RPMI7951 (cell line): ENCODE data around the gene DHX40. TPM values are rescaled to one million over a fixed set of nuclear protein-coding genes. Genes with fewer than 3 reads are reported as not detected.
"Not testable (repeated sequence)": the region's sequence is repeated elsewhere in the genome, so short reads cannot be mapped to it uniquely, and the experiment has no call there.

Experiments used
- DNase-seq: peaks from one replicate; pipeline ENCODE4 v3.0.0-alpha.2; 2012; ENCODE audit warnings: low read depth
- total RNA-seq: library from RNA; depleted of rRNA; stranded (reverse); fragments of >200 nt; shearing (Covaris generic); gene quantifications from 2 replicates; pipeline ENCODE4 v1.2.3, GENCODE V29; 2014; rRNA removed

Gene DHX40
- total RNA-seq: 40.5 and 43.7 TPM in 2 replicates

GRCh38 chr17:59565171-59565958 lies at the start of gene DHX40:
Gene DHX40 (plus strand): TSS chr17:59565610. CDS start chr17:59565672, 62 bp downstream.
- peak; percentile 90 for DNase-seq

DNA sequence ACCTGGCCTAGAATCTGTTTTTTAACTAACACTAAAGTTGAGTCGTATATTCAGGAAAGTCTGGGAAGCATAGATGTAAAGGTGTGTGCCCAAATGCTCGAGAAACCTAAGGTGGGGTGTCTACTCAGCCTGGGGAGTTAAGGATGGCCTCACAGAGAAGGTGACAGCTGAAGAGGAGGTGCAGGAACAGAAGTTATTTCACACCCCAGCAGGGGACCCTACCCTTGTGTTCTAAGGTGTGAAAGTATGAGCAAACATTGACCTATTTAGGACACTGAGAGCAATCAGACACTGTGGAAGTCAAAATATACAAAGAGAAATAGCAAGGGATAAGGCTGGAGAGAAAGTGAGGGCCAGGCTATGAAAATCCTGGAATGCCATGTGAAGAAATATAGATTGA lies 49.0 kb upstream of the DHX40 start:
- no peak for DNase-seq

- no peak for DNase-seq
These were observed 46.3 kb upstream of the DHX40 start for GRCh38 chr17:59519132-59519531.

DNA sequence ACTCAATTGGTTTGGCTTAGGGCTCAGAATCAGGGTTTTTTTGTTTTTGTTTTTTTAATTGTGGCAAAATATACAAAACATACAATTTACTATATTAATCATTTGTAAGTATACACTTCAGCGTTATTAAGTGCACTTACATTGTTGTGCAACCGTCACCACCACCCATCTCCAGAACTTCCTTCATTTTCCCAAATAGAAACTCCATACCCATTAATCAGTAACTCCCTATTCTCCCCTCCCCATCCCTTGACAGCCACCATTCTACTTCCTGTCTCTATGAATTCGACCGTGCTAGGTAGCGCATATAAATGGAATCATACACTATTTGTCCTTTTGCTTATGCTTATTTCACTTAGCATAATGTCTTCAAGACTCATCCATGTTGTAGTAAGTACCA lies 45.2 kb upstream of the DHX40 start:
- DNase-seq: no peak

DNA sequence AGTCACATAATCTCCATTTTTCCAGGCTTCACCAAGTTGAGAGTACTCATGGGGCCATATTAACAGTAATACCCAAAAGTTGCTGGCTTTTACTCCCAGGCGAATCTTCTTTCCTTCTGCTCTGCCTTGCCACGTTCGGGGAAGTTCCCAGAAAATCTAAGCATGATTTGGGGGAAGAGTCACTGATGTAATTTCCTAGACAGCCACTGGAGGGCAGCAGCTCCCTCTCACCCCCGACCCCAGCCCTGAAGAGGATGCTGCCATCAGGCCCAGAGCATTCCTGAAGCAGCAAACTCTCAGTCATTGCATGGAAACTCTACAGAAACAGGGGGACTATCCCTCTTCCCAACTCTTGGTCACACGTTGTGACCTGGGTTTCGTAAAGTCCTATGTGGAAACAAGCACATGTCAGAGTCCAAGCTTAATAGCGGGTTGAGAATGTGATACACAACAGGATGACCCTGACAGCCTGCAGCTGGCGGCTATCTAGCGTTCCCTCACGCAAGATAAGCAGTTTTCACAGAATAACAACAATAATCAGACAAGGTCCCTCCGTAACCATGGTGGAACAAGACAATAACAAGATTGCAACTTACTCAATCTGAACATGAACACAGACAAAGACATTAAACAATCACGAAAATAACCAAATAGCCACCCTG lies 43.8 kb upstream of the DHX40 start:
- peak; percentile 52 for DNase-seq

DNA sequence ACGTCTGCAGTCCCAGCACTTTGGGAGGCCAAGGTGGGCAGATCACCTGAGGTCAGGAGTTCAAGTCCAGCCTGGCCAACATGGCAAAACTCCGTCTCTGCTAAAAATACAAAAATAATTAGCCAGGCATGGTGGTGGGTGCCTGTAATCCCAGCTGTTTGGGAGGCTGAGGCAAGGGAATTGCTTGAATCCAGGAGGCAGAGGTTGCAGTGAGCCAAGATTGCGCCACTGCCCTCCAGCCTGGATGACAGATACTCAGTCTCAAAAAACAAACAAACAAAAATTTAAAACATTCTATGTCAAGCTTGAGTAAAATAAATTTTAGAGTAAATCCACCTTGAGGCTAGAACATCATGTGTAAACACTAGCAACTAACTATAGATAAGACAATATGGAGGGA lies 40.5 kb upstream of the DHX40 start:
- DNase-seq: not testable (repeated sequence)

- no peak for DNase-seq
These were observed 39.7 kb upstream of the DHX40 start for GRCh38 chr17:59525668-59526067.

- DNase-seq: no peak
These were observed 39.0 kb upstream of the DHX40 start for GRCh38 chr17:59526451-59526850.

DNA sequence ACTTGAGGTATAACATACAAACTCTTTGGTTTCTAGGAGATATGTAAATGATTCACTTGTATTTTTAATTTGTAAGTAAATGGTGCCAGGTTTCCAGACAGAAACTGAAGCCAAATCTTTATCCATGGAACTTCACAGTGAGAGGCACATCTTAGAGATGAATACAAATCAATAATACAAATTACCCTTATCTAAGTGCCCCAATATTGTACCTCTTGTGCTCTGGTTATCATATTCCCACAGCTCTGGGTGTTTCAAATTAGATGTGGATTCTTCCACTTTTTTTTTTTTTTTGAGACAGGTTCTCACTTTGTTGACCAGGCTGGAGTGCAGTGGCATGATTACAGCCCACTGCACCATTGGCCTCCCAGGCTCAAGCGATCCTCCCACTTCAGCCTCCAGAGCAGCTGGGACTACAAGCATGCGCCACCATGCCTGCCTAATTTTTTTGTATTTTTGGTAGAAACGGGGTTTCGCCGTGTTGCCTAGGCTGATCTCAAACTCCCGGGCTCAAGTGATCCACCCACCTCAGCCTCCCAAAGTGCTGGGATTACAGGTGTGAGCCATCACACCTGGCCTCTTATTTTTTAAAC lies 38.0 kb upstream of the DHX40 start:
- no peak for DNase-seq

DNA sequence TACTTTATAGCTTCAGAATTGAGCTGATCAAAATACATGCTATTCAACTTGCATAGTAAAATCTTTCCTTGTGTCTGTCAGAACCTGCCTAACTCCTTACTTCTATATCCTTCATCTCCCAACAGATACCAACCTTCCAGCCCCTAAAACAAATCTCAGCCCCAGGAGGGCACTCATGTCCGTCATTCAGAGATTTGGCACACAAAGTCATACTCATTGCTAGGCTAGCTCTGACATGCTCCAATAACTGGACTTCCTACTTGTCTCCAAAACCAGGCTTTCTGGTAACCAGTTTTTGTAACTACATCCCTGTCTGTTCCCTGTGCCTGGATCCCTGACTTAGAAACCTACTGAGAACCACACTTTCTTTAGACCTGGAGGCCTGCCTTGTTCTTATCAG lies 37.5 kb upstream of the DHX40 start:
- no peak for DNase-seq

DNA sequence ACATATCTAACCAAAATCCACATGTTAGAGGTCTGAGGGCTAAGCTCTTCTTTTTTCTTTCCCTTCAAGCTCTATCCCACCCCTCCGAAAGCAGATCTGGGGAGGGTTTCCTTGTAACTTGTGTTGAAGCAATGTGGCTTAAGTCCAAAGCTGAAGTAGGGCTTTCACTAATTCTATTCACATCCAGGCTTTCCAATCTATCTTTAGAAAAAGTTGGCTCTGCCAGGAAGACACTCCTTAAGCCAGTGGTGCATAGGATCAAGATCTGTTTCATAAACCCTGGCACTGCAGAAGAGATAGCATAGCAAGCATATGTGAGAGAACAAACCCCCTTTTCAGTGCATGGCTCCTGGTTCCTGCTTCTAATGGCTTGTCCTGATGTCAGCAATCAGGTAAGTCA lies 34.9 kb upstream of the DHX40 start:
- no peak for DNase-seq

- no peak for DNase-seq
These were observed 31.7 kb upstream of the DHX40 start for GRCh38 chr17:59533694-59534093.

- peak; percentile 17 for DNase-seq
These were observed 30.8 kb upstream of the DHX40 start for GRCh38 chr17:59534583-59534982.

- no peak for DNase-seq
These were observed 27.1 kb upstream of the DHX40 start for GRCh38 chr17:59538195-59538909.

DNA sequence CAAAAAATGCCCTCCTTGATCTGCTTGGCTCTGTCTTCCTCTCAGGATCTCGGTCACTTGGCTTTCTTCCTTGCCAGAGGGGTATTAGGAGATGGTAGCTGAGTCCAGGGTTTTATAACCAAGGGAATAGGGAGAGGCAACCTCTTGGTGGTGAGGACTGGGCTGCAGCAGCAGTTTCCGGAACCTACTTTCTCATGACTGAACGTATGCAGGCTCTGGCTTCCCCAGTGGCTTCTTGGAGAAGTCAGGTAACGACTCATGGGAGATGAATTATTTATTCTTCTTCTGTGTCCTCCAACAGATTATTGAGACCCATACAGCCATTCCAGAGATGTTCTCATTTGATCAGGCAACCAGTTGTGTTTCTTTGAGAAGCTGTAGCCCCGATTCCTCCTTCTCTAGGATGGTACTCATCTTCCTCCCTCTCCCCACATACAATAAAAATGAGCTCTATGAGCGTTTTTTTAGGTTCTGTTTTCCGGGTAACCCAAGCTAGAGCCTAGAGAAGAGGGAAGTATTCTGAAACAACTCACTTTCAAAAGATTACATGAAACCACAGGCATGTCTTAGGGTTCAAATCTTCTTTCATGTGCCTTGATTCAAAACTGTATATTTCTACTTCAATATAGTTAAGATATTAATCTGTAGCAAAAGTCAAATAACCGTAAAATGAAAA lies 22.3 kb upstream of the DHX40 start:
- no peak for DNase-seq

GRCh38 chr17:59545942-59546341 lies 19.5 kb upstream of the DHX40 start:
- no peak for DNase-seq

GRCh38 chr17:59547131-59547915 lies 18.1 kb upstream of the DHX40 start:
- DNase-seq: no peak

DNA sequence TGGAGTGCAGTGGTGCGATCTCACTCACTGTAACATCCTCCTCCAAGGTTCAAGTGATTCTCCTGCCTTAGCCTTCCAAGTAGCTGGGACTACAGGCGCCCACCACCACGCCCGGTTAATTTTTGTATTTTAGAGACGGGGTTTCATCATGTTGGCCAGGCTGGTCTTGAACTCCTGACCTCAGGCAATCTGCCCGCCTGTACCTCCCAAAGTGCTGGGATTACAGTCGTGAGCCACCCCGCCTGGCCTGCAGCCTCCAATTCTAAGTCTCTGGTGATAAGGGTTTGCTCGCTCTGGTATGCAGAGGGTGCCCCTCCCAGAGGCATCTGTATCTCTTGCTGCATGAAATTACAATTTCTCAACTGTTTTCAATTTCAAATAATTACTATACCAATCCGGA lies 16.4 kb upstream of the DHX40 start:
- DNase-seq: not testable (repeated sequence)

GRCh38 chr17:59550703-59551102 lies 14.7 kb upstream of the DHX40 start:
- no peak for DNase-seq

DNA sequence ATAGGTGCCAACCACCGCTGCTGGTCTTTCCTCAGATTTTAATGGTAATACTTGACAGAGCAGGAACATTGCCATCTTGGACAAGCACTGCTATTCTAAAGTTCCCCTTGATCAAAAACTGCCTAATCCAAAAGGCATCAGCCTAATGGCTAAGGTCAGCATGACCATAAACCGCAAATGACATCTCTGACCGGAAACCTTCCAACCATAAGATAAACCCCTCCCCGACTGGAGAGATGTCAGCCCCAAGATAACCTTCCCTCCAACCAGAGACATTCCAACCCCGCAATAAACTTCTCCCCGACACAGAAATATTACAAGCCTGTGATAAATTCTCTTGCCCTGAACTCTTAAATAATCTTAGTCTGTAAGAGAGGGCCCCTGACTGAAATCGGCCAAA lies 7.4 kb upstream of the DHX40 start:
- peak; percentile 26 for DNase-seq

- DNase-seq: no peak
These were observed 6.5 kb upstream of the DHX40 start for GRCh38 chr17:59558953-59559352.
